Gastrocnemius medialis (tissue), 4 donors: ENCODE data around the gene BIRC2. TPM values are rescaled to one million over a fixed set of nuclear protein-coding genes. Genes with fewer than 3 reads are reported as not detected.

Experiments
- ATAC-seq, 2 donors: fragments of 150-250 bp; one replicate each; pipeline ENCODE4 v1.9.1; 2016
- DNase-seq, 2 donors: peaks; one replicate each; pipeline ENCODE4 v3.0.0-alpha.2; 2019
- H3K27ac ChIP-seq, 4 donors: fragments of 200-600 bp; sonication (generic); 1 replicate in 1 of 4; 2 replicates in 3 of 4; pipeline ENCODE4 v1.5.1; 2016 to 2018; ENCODE audit warnings: mild to moderate bottlenecking in 2 of 4, moderate library complexity in 1 of 4
- H3K27me3 ChIP-seq, 3 donors: fragments of 200-600 bp; sonication (generic) in 2 of 3; 1 replicate in 1 of 3; 2 replicates in 2 of 3; pipeline versions ENCODE4 v1.5.1 to v1.6.0; 2016 to 2019; ENCODE audit warnings: mild to moderate bottlenecking in 1 of 3, moderate library complexity in 1 of 3
- H3K36me3 ChIP-seq, 2 donors: fragments of 200-600 bp; sonication (generic) in 1 of 2; one replicate each; pipeline ENCODE4 v1.5.1; 2017 to 2018
- H3K4me1 ChIP-seq, 2 donors: fragments of 200-600 bp; sonication (generic) in 1 of 2; one replicate each; pipeline ENCODE4 v1.5.1; 2016 to 2017; ENCODE audit warnings: mild to moderate bottlenecking in 2 of 2
- H3K4me3 ChIP-seq, 4 donors: fragments of 200-600 bp; sonication (generic) in 3 of 4; 1 replicate in 1 of 4; 2 replicates in 3 of 4; pipeline ENCODE4 v1.5.1; 2016 to 2019; ENCODE audit warnings: mild to moderate bottlenecking in 2 of 4
- H3K9me3 ChIP-seq, 3 donors: fragments of 200-600 bp; sonication (generic) in 2 of 3; 1 replicate in 1 of 3; 2 replicates in 2 of 3; pipeline ENCODE4 v1.5.1; 2016 to 2019
- CTCF ChIP-seq, 5 experiments: fragments of 450-650 bp in 3 of 5; fragments of 200-600 bp in 2 of 5; sonication (generic) in 2 of 5; IDR thresholded peaks in 4 of 5; conservative IDR thresholded peaks in 1 of 5; 1 replicate in 4 of 5; 2 replicates in 1 of 5; pipeline ENCODE4 v1.5.1; 2016 to 2019; ENCODE audit warnings: antibody characterized with exemption in 5 of 5, mild to moderate bottlenecking in 3 of 5, moderate library complexity in 3 of 5
- POLR2A ChIP-seq, 2 donors: fragments of 450-650 bp; IDR thresholded peaks; one replicate each; pipeline ENCODE4 v1.6.1; 2017; ENCODE audit warnings: antibody characterized with exemption in 2 of 2, mild to moderate bottlenecking in 2 of 2, moderate library complexity in 2 of 2
- in situ Hi-C, 4 donors: fragments of 200-750 bp; cut with MboI; loops; one replicate each; pipeline versions ENCODE4 v1.15.0 to v1.8.0; 2017; ENCODE audit warnings: low sequenced_read_pairs in 4 of 4
- intact Hi-C: fragments of 100-400 bp; cut with DNase I; formaldehyde crosslinking; loops from one replicate; pipeline ENCODE4 v1.15.1; 2023; ENCODE audit warnings: low total_unique reads
- total RNA-seq, 4 donors: library from RNA; depleted of rRNA; stranded (reverse); fragments of >200 nt; gene quantifications; one replicate each; pipeline versions ENCODE4 v1.1.0 to v1.2.3, GENCODE V29; 2016

BIRC2 gene
- total RNA-seq, 4 donors from 2014 or later: 30.7 to 60.3 (median 46.6) TPM

- Histone ChIP-seq H3K27me3 (no peaks in the 10 kb centered on the region), H3K27ac (peak within 1 kb of the TSS; percentile 71 to 80 (median 76)), H3K9me3 (no peaks in the 10 kb centered on the region), H3K36me3 (no peaks in the 10 kb centered on the region), H3K4me1 (peaks cover 0 to 19% of the 10 kb centered on the region in 2 donors), H3K4me3 (peak within 1 kb of the TSS; percentile 51 to 69 (median 62))
- DNase-seq: peak; percentile 79 to 90
- intact Hi-C loops (no loop called here), in situ Hi-C loops (no loop called here)
- peak; percentile 92 to 96 for ATAC-seq
- TF ChIP-seq POLR2A (IDR thresholded peaks at IDR 0.05) (peak; percentile 37 to 61), CTCF (IDR thresholded peaks at IDR 0.05 in 4 of 5, conservative IDR thresholded peaks at IDR 0.05 in 1 of 5) (peak in 4 of 5 experiments; percentile 29 to 49 (median 42))
These were observed 29.8 kb upstream of the BIRC2 start, which contains the start of gene BIRC3 for GRCh38 chr11:102317099-102317767. BIRC3 (plus strand) TSS chr11:102317484; CDS start chr11:102324510, 7,026 bp downstream.

GRCh38 chr11:102317768-102318103 is 29.3 kb upstream of the BIRC2 start:
- peak overlapping the region; percentile 71 to 80 (median 76) for H3K27ac ChIP-seq
- DNase-seq: no peak
- no peaks in the 10 kb centered on the region for H3K36me3 ChIP-seq
- H3K27me3 ChIP-seq: no peaks in the 10 kb centered on the region
- ATAC-seq: peak; percentile 13 to 28
- peaks cover 0 to 19% of the 10 kb centered on the region in 2 donors for H3K4me1 ChIP-seq
- intact Hi-C loops: no loop called here
- no peaks in the 10 kb centered on the region for H3K9me3 ChIP-seq
- TF ChIP-seq POLR2A (IDR thresholded peaks at IDR 0.05): no peak
- no peak for TF ChIP-seq CTCF (IDR thresholded peaks at IDR 0.05 in 4 of 5, conservative IDR thresholded peaks at IDR 0.05 in 1 of 5)
- in situ Hi-C loops: no loop called here
- H3K4me3 ChIP-seq: peak overlapping the region; percentile 51 to 69 (median 62)

GRCh38 chr11:102318469-102318868 is 28.5 kb upstream of the BIRC2 start:
- H3K4me3 ChIP-seq: peak overlapping the region in 2 of 4 donors; percentile 61 to 63
- H3K27me3 ChIP-seq: no peaks in the 10 kb centered on the region
- no peaks in the 10 kb centered on the region for H3K36me3 ChIP-seq
- ATAC-seq (peak in 1 of 2 donors; percentile 8), DNase-seq (no peak)
- no peaks in the 10 kb centered on the region for H3K9me3 ChIP-seq
- peaks cover 0 to 19% of the 10 kb centered on the region in 2 donors for H3K4me1 ChIP-seq
- peak overlapping the region; percentile 32 to 80 (median 72) for H3K27ac ChIP-seq
- in situ Hi-C loops: no loop called here
- TF ChIP-seq POLR2A (IDR thresholded peaks at IDR 0.05): no peak
- no peak for TF ChIP-seq CTCF (IDR thresholded peaks at IDR 0.05 in 4 of 5, conservative IDR thresholded peaks at IDR 0.05 in 1 of 5)
- intact Hi-C loops: no loop called here

DNA sequence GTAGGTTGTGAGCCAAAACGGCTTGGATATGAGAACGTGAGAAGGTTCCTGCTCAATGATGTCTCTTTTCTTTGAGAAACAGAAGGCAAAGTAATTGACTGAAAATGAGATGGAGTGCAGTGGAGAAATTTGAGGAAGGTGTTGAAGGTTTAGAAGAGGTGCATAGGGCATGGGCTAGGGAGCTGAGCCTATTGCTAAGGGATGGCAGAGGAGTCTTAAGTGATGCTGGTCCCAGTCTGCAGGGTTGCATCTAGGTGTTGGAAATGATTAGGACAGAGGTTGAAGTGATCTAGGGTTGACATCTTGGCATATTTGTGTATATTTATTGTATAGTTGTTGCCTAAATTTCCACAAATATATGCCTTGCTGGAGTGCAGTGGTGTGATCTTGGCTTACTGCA is 27.5 kb upstream of the BIRC2 start:
- Histone ChIP-seq H3K27ac (no peak overlapping the region), H3K4me3 (no peak overlapping the region), H3K36me3 (no peaks in the 10 kb centered on the region), H3K9me3 (no peaks in the 10 kb centered on the region), H3K4me1 (peaks cover 0 to 19% of the 10 kb centered on the region in 2 donors), H3K27me3 (no peaks in the 10 kb centered on the region)
- intact Hi-C loops (no loop called here), in situ Hi-C loops (no loop called here)
- DNase-seq (no peak), ATAC-seq (no peak)
- TF ChIP-seq CTCF (IDR thresholded peaks at IDR 0.05 in 4 of 5, conservative IDR thresholded peaks at IDR 0.05 in 1 of 5) (no peak), POLR2A (IDR thresholded peaks at IDR 0.05) (no peak)
